ENCODE results near the gene SIGLEC7. TPM values are rescaled to one million over a fixed set of nuclear protein-coding genes. Genes with fewer than 3 reads are reported as not detected.

Gene SIGLEC7
- polyA plus RNA-seq, 1 donor from 2014 or later: not detected

DNA sequence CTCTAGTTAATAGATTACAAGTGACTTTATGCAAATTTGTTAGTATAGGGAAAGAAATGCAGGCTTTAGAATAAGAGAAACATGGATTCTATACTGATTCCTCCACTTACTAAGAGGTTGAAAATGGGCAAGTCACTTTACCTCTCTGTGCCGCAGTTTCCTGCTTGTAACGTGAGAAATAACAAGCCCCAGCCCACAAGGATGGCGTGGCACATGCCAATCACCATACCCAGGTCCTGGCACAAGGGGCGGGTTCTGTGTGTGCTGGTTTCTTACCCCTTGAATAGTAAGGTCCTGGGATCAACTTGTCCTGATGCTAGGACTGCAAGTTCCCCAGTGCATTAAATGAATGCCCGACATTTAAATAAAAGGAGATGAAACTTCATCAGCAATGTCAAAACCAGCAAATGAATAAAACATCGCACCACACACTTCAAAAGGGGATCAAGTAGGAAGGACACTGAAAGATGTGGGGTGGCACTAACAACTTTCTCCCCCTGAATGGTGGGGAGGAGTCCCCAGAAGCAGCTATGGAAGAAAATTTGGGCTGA lies 25.3 kb upstream of the SIGLEC7 start:
- H3K9ac ChIP-seq (ENCODE audit: low read length): no peak overlapping the region
- H3K4me2 ChIP-seq (ENCODE audit: low read length): no peak overlapping the region
- no peaks in the 10 kb centered on the region for H3K9me2 ChIP-seq (ENCODE audit: insufficient read depth, low read length)
- H3K79me2 ChIP-seq (replicated peaks; ENCODE audit: insufficient read depth, low read length): no peaks in the 10 kb centered on the region
- TF ChIP-seq, protein P1, sequence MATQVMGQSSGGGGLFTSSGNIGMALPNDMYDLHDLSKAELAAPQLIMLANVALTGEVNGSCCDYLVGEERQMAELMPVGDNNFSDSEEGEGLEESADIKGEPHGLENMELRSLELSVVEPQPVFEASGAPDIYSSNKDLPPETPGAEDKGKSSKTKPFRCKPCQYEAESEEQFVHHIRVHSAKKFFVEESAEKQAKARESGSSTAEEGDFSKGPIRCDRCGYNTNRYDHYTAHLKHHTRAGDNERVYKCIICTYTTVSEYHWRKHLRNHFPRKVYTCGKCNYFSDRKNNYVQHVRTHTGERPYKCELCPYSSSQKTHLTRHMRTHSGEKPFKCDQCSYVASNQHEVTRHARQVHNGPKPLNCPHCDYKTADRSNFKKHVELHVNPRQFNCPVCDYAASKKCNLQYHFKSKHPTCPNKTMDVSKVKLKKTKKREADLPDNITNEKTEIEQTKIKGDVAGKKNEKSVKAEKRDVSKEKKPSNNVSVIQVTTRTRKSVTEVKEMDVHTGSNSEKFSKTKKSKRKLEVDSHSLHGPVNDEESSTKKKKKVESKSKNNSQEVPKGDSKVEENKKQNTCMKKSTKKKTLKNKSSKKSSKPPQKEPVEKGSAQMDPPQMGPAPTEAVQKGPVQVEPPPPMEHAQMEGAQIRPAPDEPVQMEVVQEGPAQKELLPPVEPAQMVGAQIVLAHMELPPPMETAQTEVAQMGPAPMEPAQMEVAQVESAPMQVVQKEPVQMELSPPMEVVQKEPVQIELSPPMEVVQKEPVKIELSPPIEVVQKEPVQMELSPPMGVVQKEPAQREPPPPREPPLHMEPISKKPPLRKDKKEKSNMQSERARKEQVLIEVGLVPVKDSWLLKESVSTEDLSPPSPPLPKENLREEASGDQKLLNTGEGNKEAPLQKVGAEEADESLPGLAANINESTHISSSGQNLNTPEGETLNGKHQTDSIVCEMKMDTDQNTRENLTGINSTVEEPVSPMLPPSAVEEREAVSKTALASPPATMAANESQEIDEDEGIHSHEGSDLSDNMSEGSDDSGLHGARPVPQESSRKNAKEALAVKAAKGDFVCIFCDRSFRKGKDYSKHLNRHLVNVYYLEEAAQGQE (IDR thresholded peaks at IDR 0.05; ENCODE audit: borderline replicate concordance): no peak
- TF ChIP-seq MXI1 (conservative IDR thresholded peaks at IDR 0.05; ENCODE audit: poor library complexity, severe bottlenecking): no peak
- no peak for TF ChIP-seq EP300 (conservative IDR thresholded peaks at IDR 0.05; ENCODE audit: poor library complexity, severe bottlenecking)
- TF ChIP-seq SMC3 (conservative IDR thresholded peaks at IDR 0.05; ENCODE audit: poor library complexity): no peak
- no peak for TF ChIP-seq RAD21 (conservative IDR thresholded peaks at IDR 0.05)
- no peak for TF ChIP-seq POLR2AphosphoS5 (IDR thresholded peaks at IDR 0.05)
- TF ChIP-seq EZH2 (IDR thresholded peaks at IDR 0.05; ENCODE audit: borderline replicate concordance, insufficient read depth, low read length, poor library complexity, severe bottlenecking): no peak
- TF ChIP-seq, protein P2, sequence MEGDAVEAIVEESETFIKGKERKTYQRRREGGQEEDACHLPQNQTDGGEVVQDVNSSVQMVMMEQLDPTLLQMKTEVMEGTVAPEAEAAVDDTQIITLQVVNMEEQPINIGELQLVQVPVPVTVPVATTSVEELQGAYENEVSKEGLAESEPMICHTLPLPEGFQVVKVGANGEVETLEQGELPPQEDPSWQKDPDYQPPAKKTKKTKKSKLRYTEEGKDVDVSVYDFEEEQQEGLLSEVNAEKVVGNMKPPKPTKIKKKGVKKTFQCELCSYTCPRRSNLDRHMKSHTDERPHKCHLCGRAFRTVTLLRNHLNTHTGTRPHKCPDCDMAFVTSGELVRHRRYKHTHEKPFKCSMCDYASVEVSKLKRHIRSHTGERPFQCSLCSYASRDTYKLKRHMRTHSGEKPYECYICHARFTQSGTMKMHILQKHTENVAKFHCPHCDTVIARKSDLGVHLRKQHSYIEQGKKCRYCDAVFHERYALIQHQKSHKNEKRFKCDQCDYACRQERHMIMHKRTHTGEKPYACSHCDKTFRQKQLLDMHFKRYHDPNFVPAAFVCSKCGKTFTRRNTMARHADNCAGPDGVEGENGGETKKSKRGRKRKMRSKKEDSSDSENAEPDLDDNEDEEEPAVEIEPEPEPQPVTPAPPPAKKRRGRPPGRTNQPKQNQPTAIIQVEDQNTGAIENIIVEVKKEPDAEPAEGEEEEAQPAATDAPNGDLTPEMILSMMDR (IDR thresholded peaks at IDR 0.05; ENCODE audit: poor library complexity, severe bottlenecking): no peak
- no peak for TF ChIP-seq TAF1 (IDR thresholded peaks at IDR 0.05; ENCODE audit: low read depth)
- no peaks in the 10 kb centered on the region for H4K20me1 ChIP-seq (ENCODE audit: insufficient read depth)
- no peak overlapping the region for H3K27ac ChIP-seq (ENCODE audit: low read length)
- no peaks in the 10 kb centered on the region for H3K27me3 ChIP-seq (ENCODE audit: insufficient read depth, low read depth, low read length)
- H3K36me3 ChIP-seq (ENCODE audit: insufficient read depth, low read length): no peaks in the 10 kb centered on the region
- H2AFZ ChIP-seq (ENCODE audit: low read depth, low read length): no peak overlapping the region
- H3K9me3 ChIP-seq (ENCODE audit: low read length): no peaks in the 10 kb centered on the region
- no peaks in the 10 kb centered on the region for H3F3A ChIP-seq (ENCODE audit: insufficient read depth, low read length, poor library complexity, severe bottlenecking)
- no peak overlapping the region for H3K4me3 ChIP-seq (ENCODE audit: low read length)

DNA sequence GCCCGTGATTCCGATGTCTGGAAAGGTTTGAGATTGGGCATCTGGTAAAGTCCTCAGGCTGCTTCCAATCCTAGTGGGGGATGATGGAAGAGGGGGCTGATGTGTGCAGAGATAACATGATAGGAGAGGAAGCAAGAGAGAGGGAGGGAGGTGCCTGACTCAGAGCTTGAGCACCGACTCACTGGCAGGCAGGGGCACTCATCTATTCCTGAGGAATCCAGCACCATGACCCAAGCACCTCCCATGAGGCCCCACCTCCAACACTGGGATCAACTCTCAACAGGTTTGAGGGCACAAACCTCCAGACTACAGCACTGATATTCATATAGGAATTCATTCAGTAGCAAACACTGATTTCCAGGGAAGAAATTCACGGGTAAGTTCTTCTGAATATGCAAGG lies 23.0 kb upstream of the SIGLEC7 start:
- Histone ChIP-seq H2AFZ (ENCODE audit: low read depth, low read length) (no peak overlapping the region), H3K9ac (ENCODE audit: low read length) (no peak overlapping the region), H3K4me3 (ENCODE audit: low read length) (no peak overlapping the region), H3K4me2 (ENCODE audit: low read length) (no peak overlapping the region), H3K36me3 (ENCODE audit: insufficient read depth, low read length) (no peaks in the 10 kb centered on the region), H3K9me2 (ENCODE audit: insufficient read depth, low read length) (no peaks in the 10 kb centered on the region), H3K9me3 (ENCODE audit: low read length) (no peaks in the 10 kb centered on the region), H3K27ac (ENCODE audit: low read length) (no peak overlapping the region), H3K27me3 (ENCODE audit: insufficient read depth, low read depth, low read length) (no peaks in the 10 kb centered on the region), H3K79me2 (replicated peaks; ENCODE audit: insufficient read depth, low read length) (no peaks in the 10 kb centered on the region), H4K20me1 (ENCODE audit: insufficient read depth) (no peaks in the 10 kb centered on the region), H3F3A (ENCODE audit: insufficient read depth, low read length, poor library complexity, severe bottlenecking) (no peaks in the 10 kb centered on the region)
- TF ChIP-seq TAF1 (IDR thresholded peaks at IDR 0.05; ENCODE audit: low read depth): no peak
- TF ChIP-seq EP300 (conservative IDR thresholded peaks at IDR 0.05; ENCODE audit: poor library complexity, severe bottlenecking): no peak
- no peak for TF ChIP-seq MXI1 (conservative IDR thresholded peaks at IDR 0.05; ENCODE audit: poor library complexity, severe bottlenecking)
- no peak for TF ChIP-seq POLR2AphosphoS5 (IDR thresholded peaks at IDR 0.05)
- TF ChIP-seq, protein P1 (IDR thresholded peaks at IDR 0.05; ENCODE audit: borderline replicate concordance): no peak
- no peak for TF ChIP-seq EZH2 (IDR thresholded peaks at IDR 0.05; ENCODE audit: borderline replicate concordance, insufficient read depth, low read length, poor library complexity, severe bottlenecking)
- TF ChIP-seq RAD21 (conservative IDR thresholded peaks at IDR 0.05): no peak
- no peak for TF ChIP-seq SMC3 (conservative IDR thresholded peaks at IDR 0.05; ENCODE audit: poor library complexity)
- TF ChIP-seq, protein P2 (IDR thresholded peaks at IDR 0.05; ENCODE audit: poor library complexity, severe bottlenecking): no peak

Measured in neural cell (in vitro differentiated cells).